NK-92 treated with Interleukin-12 subunit alpha and Interleukin-12 subunit beta, amount 100 ng/mL, for 24 hours (cell line): ENCODE data around the gene IGLON5.

ENCODE experiments used
- DNase-seq: peaks from one replicate; lab custom pipeline; 2025; lab: John Stamatoyannopoulos, UW

The IGLON5 gene

GRCh38 chr19:51338563-51339312, 27.3 kb downstream of the IGLON5 start:
- peak; percentile 76 for DNase-seq

GRCh38 chr19:51339313-51339686, 27.9 kb downstream of the IGLON5 start:
- DNase-seq: no peak

- peak; percentile 53 for DNase-seq
These were observed 28.5 kb downstream of the IGLON5 start for GRCh38 chr19:51339687-51340656.

GRCh38 chr19:51341066-51341465, 29.6 kb downstream of the IGLON5 start:
- no peak for DNase-seq

GRCh38 chr19:51341976-51342580, 30.6 kb downstream of the IGLON5 start, which contains the start of gene VSIG10L:
VSIG10L (minus strand) TSS chr19:51342139; CDS start chr19:51342124, 15 bp downstream.
- no peak for DNase-seq

GRCh38 chr19:51342631-51343569, 31.5 kb downstream of the IGLON5 start:
- DNase-seq: no peak

GRCh38 chr19:51345076-51345620, 33.7 kb downstream of the IGLON5 start:
- no peak for DNase-seq

GRCh38 chr19:51346742-51347141, 35.3 kb downstream of the IGLON5 start:
- no peak for DNase-seq

- DNase-seq: no peak
These were observed 35.9 kb downstream of the IGLON5 start for GRCh38 chr19:51347209-51347928.

- no peak for DNase-seq
These were observed 40.0 kb downstream of the IGLON5 start for GRCh38 chr19:51351266-51351990.

- DNase-seq: no peak
These were observed 41.4 kb downstream of the IGLON5 start for GRCh38 chr19:51352783-51353360.

GRCh38 chr19:51354103-51354741, 42.8 kb downstream of the IGLON5 start:
- DNase-seq: no peak

GRCh38 chr19:51354742-51355148, 43.3 kb downstream of the IGLON5 start:
- no peak for DNase-seq

GRCh38 chr19:51356159-51356801, 44.8 kb downstream of the IGLON5 start:
- DNase-seq: no peak

GRCh38 chr19:51357952-51358351, 46.5 kb downstream of the IGLON5 start:
- DNase-seq: no peak

- DNase-seq: no peak
These were observed 47.9 kb downstream of the IGLON5 start for GRCh38 chr19:51359294-51359693.

GRCh38 chr19:51361239-51361638, 49.8 kb downstream of the IGLON5 start:
- DNase-seq: no peak
